Ishikawa (cell line): ENCODE data around the gene VWCE.

Experiments
- CEBPB ChIP-seq: IDR thresholded peaks from 2 replicates; pipeline ENCODE4 v1.6.1; 2012
- CREB1 ChIP-seq: IDR thresholded peaks from 2 replicates; pipeline ENCODE4 v1.6.1; 2012; ENCODE audit warnings: low read depth
- EGR1 ChIP-seq: IDR thresholded peaks from 2 replicates; pipeline ENCODE4 v1.6.1; 2012
- EP300 ChIP-seq: IDR thresholded peaks from 2 replicates; pipeline ENCODE4 v1.6.1; 2012; ENCODE audit warnings: borderline replicate concordance
- FOXM1 ChIP-seq: IDR thresholded peaks from 2 replicates; pipeline ENCODE4 v1.6.1; 2012; ENCODE audit warnings: low read depth, borderline replicate concordance
- NFIC ChIP-seq: IDR thresholded peaks from 2 replicates; pipeline ENCODE4 v1.6.1; 2012
- RAD21 ChIP-seq: IDR thresholded peaks from 2 replicates; pipeline ENCODE4 v1.6.1; 2012; ENCODE audit warnings: low read depth
- TAF1 ChIP-seq: IDR thresholded peaks from 2 replicates; pipeline ENCODE4 v1.6.1; 2012; ENCODE audit warnings: low read depth, mild to moderate bottlenecking
- TCF12 ChIP-seq: IDR thresholded peaks from 2 replicates; pipeline ENCODE4 v1.6.1; 2012; ENCODE audit warnings: low read depth
- TEAD4 ChIP-seq: IDR thresholded peaks from 2 replicates; pipeline ENCODE4 v1.6.1; 2012
- YY1 ChIP-seq: IDR thresholded peaks from 2 replicates; pipeline ENCODE4 v1.6.1; 2012; ENCODE audit warnings: low read depth
- ZBTB7A ChIP-seq: IDR thresholded peaks from 2 replicates; pipeline ENCODE4 v1.6.1; 2012; ENCODE audit warnings: low read depth
- TF ChIP-seq, protein P1 (sequence below): IDR thresholded peaks from 2 replicates; pipeline ENCODE4 v1.6.1; 2012
- TF ChIP-seq, protein P2 (sequence below): IDR thresholded peaks from 2 replicates; pipeline ENCODE4 v1.6.1; 2012; ENCODE audit warnings: low read depth, mild to moderate bottlenecking
- TF ChIP-seq, protein P3 (sequence below): IDR thresholded peaks from 2 replicates; pipeline ENCODE4 v1.6.1; 2012

Gene VWCE

DNA sequence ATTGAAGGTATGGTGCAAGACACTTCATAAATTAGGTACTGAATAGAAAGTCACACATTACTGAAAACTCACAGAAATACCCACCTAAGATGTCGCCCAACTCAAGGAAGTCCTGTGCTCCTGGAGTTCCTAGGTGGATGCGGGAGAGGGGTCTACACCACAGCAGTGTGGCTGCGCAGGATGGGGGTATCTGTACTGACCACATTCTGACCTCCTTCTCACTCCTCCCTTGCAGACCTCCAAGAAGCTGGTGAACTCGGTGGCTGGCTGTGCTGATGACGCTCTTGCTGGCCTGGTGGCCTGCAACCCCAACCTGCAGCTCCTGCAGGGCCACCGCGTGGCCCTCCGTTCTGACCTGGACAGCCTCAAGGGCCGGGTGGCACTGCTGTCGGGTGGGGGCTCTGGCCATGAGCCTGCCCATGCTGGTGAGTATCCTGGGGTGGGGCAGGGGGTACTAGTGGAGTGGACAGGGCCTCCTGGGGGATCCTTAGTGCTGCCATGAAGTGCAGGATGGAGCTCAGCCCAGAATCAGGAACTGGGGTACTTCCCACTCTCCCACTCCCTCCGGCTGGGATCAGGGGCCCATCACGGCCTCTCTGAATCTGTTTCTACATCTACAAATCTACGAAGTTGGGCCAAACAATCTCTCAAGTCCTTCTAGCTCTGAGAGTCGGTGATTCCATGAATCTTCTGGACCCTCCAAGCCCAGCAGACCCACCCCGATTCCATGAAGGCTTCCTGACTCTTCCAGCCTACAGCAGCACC lies 42.8 kb upstream of the VWCE start:
- TF ChIP-seq FOXM1 = no peak
- no peak for TF ChIP-seq RAD21
- no peak for TF ChIP-seq CEBPB
- TF ChIP-seq TEAD4 = no peak
- no peak for TF ChIP-seq ZBTB7A
- no peak for TF ChIP-seq TCF12
- no peak for TF ChIP-seq EP300
- TF ChIP-seq, protein P1, sequence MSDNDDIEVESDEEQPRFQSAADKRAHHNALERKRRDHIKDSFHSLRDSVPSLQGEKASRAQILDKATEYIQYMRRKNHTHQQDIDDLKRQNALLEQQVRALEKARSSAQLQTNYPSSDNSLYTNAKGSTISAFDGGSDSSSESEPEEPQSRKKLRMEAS = no peak
- TF ChIP-seq NFIC = no peak
- TF ChIP-seq, protein P2, sequence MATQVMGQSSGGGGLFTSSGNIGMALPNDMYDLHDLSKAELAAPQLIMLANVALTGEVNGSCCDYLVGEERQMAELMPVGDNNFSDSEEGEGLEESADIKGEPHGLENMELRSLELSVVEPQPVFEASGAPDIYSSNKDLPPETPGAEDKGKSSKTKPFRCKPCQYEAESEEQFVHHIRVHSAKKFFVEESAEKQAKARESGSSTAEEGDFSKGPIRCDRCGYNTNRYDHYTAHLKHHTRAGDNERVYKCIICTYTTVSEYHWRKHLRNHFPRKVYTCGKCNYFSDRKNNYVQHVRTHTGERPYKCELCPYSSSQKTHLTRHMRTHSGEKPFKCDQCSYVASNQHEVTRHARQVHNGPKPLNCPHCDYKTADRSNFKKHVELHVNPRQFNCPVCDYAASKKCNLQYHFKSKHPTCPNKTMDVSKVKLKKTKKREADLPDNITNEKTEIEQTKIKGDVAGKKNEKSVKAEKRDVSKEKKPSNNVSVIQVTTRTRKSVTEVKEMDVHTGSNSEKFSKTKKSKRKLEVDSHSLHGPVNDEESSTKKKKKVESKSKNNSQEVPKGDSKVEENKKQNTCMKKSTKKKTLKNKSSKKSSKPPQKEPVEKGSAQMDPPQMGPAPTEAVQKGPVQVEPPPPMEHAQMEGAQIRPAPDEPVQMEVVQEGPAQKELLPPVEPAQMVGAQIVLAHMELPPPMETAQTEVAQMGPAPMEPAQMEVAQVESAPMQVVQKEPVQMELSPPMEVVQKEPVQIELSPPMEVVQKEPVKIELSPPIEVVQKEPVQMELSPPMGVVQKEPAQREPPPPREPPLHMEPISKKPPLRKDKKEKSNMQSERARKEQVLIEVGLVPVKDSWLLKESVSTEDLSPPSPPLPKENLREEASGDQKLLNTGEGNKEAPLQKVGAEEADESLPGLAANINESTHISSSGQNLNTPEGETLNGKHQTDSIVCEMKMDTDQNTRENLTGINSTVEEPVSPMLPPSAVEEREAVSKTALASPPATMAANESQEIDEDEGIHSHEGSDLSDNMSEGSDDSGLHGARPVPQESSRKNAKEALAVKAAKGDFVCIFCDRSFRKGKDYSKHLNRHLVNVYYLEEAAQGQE = no peak
- no peak for TF ChIP-seq YY1
- no peak for TF ChIP-seq EGR1
- TF ChIP-seq, protein P3, sequence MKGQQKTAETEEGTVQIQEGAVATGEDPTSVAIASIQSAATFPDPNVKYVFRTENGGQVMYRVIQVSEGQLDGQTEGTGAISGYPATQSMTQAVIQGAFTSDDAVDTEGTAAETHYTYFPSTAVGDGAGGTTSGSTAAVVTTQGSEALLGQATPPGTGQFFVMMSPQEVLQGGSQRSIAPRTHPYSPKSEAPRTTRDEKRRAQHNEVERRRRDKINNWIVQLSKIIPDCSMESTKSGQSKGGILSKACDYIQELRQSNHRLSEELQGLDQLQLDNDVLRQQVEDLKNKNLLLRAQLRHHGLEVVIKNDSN = no peak
- TF ChIP-seq CREB1 = no peak
- no peak for TF ChIP-seq TAF1

DNA sequence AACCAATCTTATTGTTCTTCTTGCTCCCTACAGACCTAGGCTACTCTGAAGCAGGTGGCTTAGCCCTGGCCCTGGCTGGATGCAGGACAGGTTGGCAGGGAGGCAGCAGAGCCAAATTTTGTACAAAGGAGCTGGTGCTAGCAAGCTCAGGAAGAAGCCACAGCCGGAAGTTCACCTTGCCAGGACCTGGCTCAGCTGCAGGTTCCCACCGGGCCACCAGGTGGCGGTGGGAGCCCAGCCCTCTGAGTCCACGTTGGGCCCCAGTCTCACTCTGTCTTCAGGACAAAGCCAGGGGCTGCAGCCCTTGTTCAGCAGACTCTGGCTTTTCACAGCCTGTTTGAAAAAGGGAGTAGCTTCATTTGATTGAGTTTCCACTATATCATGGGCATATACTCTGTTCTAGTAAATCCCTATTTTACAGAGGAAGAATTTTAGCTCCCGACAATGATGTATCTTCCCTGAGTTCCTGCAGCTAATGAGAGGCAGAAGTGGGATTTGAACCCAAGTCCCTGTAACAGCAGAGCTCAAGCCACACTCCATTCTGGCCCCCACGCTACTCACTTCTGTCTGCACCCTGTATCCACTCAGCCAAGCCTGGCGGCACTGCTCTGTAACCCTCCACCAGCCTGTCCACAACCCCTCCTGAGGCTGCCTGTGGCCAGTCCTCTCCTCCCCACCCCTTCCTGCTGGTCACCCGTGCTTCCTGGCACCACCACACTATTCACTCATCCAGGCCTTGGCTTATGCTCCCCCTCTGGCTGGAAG lies 41.2 kb upstream of the VWCE start:
- TF ChIP-seq NFIC (0 out of 2 replicates have a peak, but pooled peaks have one; percentile 21), YY1 (no peak), RAD21 (peak; percentile 85)

DNA sequence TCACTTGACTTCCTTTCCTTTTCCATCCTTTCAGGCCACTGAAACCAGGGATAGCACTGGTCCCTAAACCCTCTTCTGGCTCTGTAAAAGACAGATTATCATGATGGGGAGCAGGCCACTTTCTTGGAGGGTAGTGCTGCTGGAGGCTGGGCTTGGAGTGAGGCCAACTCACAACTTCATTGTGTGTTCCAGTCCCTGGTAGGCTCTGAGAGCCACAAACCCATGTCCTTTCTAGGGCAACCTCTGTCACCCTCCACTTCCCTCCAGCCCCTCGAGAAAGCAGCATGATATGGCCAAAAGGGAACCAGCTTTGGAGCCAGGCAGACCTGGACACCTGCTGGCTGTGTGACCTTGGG lies 40.2 kb upstream of the VWCE start:
- TF ChIP-seq RAD21 (no peak), CEBPB (no peak), FOXM1 (no peak), EP300 (no peak), TAF1 (no peak), NFIC (no peak), TCF12 (no peak), YY1 (no peak), CREB1 (no peak), ZBTB7A (no peak), TEAD4 (no peak), EGR1 (no peak)
- TF ChIP-seq, protein P2 = no peak
- TF ChIP-seq, protein P1 = no peak
- TF ChIP-seq, protein P3 = no peak

DNA sequence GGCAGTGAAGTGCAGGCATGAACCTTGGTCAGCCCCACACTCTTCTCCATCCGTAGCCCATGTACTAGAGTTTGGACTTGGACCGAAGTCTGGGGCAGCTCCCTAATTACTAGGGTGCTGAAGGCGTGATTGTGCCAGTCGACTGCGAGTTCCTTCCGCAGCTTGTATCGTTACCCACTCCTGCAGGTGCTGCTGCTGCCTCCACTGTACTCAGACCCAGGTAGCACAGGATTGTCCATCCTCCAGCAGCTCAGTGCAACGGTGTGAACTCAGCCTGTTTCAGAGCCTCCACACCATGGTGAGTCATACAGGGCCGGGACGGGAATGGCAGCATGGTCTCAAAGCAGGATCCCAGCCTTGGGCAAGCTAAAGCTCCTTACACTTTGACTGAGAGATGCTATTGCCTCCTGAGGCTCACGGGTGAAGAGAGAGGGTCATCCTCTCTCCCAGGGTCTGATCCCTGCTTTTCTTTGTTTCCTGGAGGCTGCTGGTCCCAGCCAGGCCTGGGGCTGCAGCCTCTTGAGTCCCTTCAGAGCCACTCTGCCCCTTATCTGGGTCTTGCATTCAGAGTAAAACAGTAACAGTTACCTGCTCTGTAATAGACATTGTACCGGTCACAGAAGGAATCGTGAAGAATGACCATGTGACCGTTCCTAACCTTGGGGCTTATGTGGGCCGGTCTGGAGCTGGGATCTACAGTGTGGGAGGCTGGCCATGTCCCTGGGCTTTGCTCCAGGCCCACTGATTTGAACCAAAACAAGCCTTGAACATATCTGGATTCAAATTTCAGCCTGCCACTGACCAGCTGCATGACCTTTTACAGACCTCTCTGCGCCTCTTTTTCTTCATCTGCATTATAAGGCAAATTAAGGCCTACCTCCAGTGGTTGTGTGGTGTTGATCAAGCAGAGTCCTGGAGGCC lies 39.6 kb upstream of the VWCE start:
- TF ChIP-seq TEAD4 (no peak), NFIC (no peak), FOXM1 (no peak), EGR1 (no peak), RAD21 (no peak), YY1 (no peak), EP300 (no peak), CEBPB (no peak), ZBTB7A (no peak)
- TF ChIP-seq, protein P2 = no peak
- TF ChIP-seq, protein P3 = no peak
- TF ChIP-seq, protein P1 = no peak
